Skeletal muscle tissue (tissue), 4 donors: ENCODE measurements around the gene TUB. TPM values are rescaled to one million over a fixed set of nuclear protein-coding genes. Genes with fewer than 3 reads are reported as not detected.

Source experiments
- H3K27ac ChIP-seq: one replicate; pipeline ENCODE4 v1.7.0; 2013; ENCODE audit warnings: mild to moderate bottlenecking, low read depth, low read length, inconsistent platforms
- H3K27me3 ChIP-seq, 3 donors: one replicate each; pipeline ENCODE4 v1.7.0; 2013; ENCODE audit warnings: low read length in 3 of 3; ENCODE audit not compliant: control insufficient read depth in 3 of 3, insufficient read depth in 3 of 3
- H3K36me3 ChIP-seq, 3 donors: one replicate each; pipeline ENCODE4 v1.7.0; 2013; ENCODE audit warnings: low read length in 3 of 3; ENCODE audit not compliant: control insufficient read depth in 3 of 3, insufficient read depth in 3 of 3
- H3K4me1 ChIP-seq, 3 donors: one replicate each; pipeline ENCODE4 v1.7.0; 2013; ENCODE audit warnings: low read length in 3 of 3, mild to moderate bottlenecking in 3 of 3; ENCODE audit not compliant: control insufficient read depth in 3 of 3, insufficient read depth in 3 of 3
- H3K4me3 ChIP-seq, 3 donors: one replicate each; pipeline ENCODE4 v1.7.0; 2013; ENCODE audit warnings: low read length in 3 of 3
- H3K9ac ChIP-seq, 3 donors: one replicate each; pipeline ENCODE4 v1.7.0; 2013; ENCODE audit warnings: low read length in 3 of 3, mild to moderate bottlenecking in 3 of 3, moderate library complexity in 2 of 3, low read depth in 1 of 3
- H3K9me3 ChIP-seq, 3 donors: one replicate each; pipeline ENCODE4 v1.7.0; 2013; ENCODE audit warnings: low read length in 3 of 3; ENCODE audit not compliant: control insufficient read depth in 3 of 3
- total RNA-seq: library from RNA; depleted of rRNA; stranded (reverse); fragments of >200 nt; gene quantifications from one replicate; pipeline ENCODE4 v1.2.3, GENCODE V29; 2014
- donor health status: Osteomylitis.

TUB gene
- total RNA-seq, 1 donor from 2014 or later = 8.9 TPM

- H3K9me3 ChIP-seq = no peaks in the 10 kb centered on the region
- no peak overlapping the region for H3K4me3 ChIP-seq
- H3K4me1 ChIP-seq = peaks cover under 1 to 7% (median 7%) of the 10 kb centered on the region in 3 donors
- no peaks in the 10 kb centered on the region for H3K27me3 ChIP-seq
- H3K9ac ChIP-seq = no peak overlapping the region
- no peak overlapping the region for H3K27ac ChIP-seq
- H3K36me3 ChIP-seq = peaks cover 7 to 21% (median 20%) of the 10 kb centered on the region in 3 donors
Measured at GRCh38 chr11:8102296-8102915, 21.4 kb downstream of the TUB start.

GRCh38 chr11:8102965-8103364, 22.0 kb downstream of the TUB start:
- Histone ChIP-seq H3K27ac (no peak overlapping the region), H3K27me3 (no peaks in the 10 kb centered on the region), H3K9me3 (no peaks in the 10 kb centered on the region), H3K4me1 (peaks cover 3 to 10% (median 10%) of the 10 kb centered on the region in 3 donors), H3K36me3 (peaks cover 7 to 20% (median 20%) of the 10 kb centered on the region in 3 donors), H3K4me3 (no peak overlapping the region), H3K9ac (no peak overlapping the region)

GRCh38 chr11:8103909-8104308, 22.9 kb downstream of the TUB start:
- Histone ChIP-seq H3K27ac (no peak overlapping the region), H3K4me1 (peaks cover 8 to 19% (median 16%) of the 10 kb centered on the region in 3 donors), H3K27me3 (no peaks in the 10 kb centered on the region), H3K9me3 (no peaks in the 10 kb centered on the region), H3K4me3 (no peak overlapping the region), H3K9ac (no peak overlapping the region), H3K36me3 (peaks cover 7 to 20% (median 20%) of the 10 kb centered on the region in 3 donors)

- H3K9me3 ChIP-seq = no peaks in the 10 kb centered on the region
- H3K4me1 ChIP-seq = peaks cover 9 to 26% (median 23%) of the 10 kb centered on the region in 3 donors
- H3K4me3 ChIP-seq = no peak overlapping the region
- no peak overlapping the region for H3K9ac ChIP-seq
- no peaks in the 10 kb centered on the region for H3K27me3 ChIP-seq
- H3K36me3 ChIP-seq = peaks cover 7 to 20% (median 13%) of the 10 kb centered on the region in 3 donors
- no peak overlapping the region for H3K27ac ChIP-seq
Measured at GRCh38 chr11:8105133-8105532, 24.1 kb downstream of the TUB start.

GRCh38 chr11:8105666-8106065, 24.7 kb downstream of the TUB start:
- Histone ChIP-seq H3K27ac (no peak overlapping the region), H3K4me1 (peaks cover 14 to 31% (median 29%) of the 10 kb centered on the region in 3 donors), H3K9me3 (no peaks in the 10 kb centered on the region), H3K36me3 (peaks cover 7 to 18% (median 12%) of the 10 kb centered on the region in 3 donors), H3K27me3 (no peaks in the 10 kb centered on the region), H3K4me3 (no peak overlapping the region), H3K9ac (no peak overlapping the region)

GRCh38 chr11:8106679-8107078, 25.7 kb downstream of the TUB start:
- no peak overlapping the region for H3K27ac ChIP-seq
- peaks cover 2 to 12% (median 11%) of the 10 kb centered on the region in 3 donors for H3K36me3 ChIP-seq

GRCh38 chr11:8107642-8108041, 26.6 kb downstream of the TUB start:
- H3K36me3 ChIP-seq = peaks cover 0 to 3% (median 3%) of the 10 kb centered on the region in 3 donors
- no peak overlapping the region for H3K4me3 ChIP-seq
- no peaks in the 10 kb centered on the region for H3K27me3 ChIP-seq
- H3K9ac ChIP-seq = no peak overlapping the region
- H3K27ac ChIP-seq = no peak overlapping the region
- no peaks in the 10 kb centered on the region for H3K9me3 ChIP-seq
- H3K4me1 ChIP-seq = peaks cover 16 to 37% (median 34%) of the 10 kb centered on the region in 3 donors

More at GRCh38 chr11:8106679-8107078, 25.7 kb downstream of the TUB start:
- no peaks in the 10 kb centered on the region for H3K27me3 ChIP-seq
- no peak overlapping the region for H3K4me3 ChIP-seq
- no peak overlapping the region for H3K9ac ChIP-seq
- H3K9me3 ChIP-seq = no peaks in the 10 kb centered on the region
- peaks cover 16 to 36% (median 32%) of the 10 kb centered on the region in 3 donors for H3K4me1 ChIP-seq

- Histone ChIP-seq H3K27me3 (no peaks in the 10 kb centered on the region), H3K36me3 (peaks cover 0 to 3% (median 3%) of the 10 kb centered on the region in 3 donors)
Measured at GRCh38 chr11:8108421-8108820, 27.4 kb downstream of the TUB start.

GRCh38 chr11:8109675-8110074, 28.7 kb downstream of the TUB start:
- no peak overlapping the region for H3K9ac ChIP-seq
- H3K27ac ChIP-seq = no peak overlapping the region
- peaks cover 0 to 3% (median 0%) of the 10 kb centered on the region in 3 donors for H3K36me3 ChIP-seq
- H3K4me1 ChIP-seq = peaks cover 16 to 37% (median 34%) of the 10 kb centered on the region in 3 donors
- H3K9me3 ChIP-seq = no peaks in the 10 kb centered on the region
- H3K4me3 ChIP-seq = no peak overlapping the region
- no peaks in the 10 kb centered on the region for H3K27me3 ChIP-seq

More at GRCh38 chr11:8108421-8108820, 27.4 kb downstream of the TUB start:
- Histone ChIP-seq H3K27ac (no peak overlapping the region), H3K9me3 (no peaks in the 10 kb centered on the region), H3K9ac (no peak overlapping the region), H3K4me3 (no peak overlapping the region), H3K4me1 (peaks cover 16 to 37% (median 34%) of the 10 kb centered on the region in 3 donors)

- H3K9ac ChIP-seq = no peak overlapping the region
- H3K36me3 ChIP-seq = peaks cover 0 to 3% (median 0%) of the 10 kb centered on the region in 3 donors
- H3K4me3 ChIP-seq = no peak overlapping the region
- no peak overlapping the region for H3K27ac ChIP-seq
- H3K9me3 ChIP-seq = no peaks in the 10 kb centered on the region
- H3K4me1 ChIP-seq = peaks cover 16 to 37% (median 34%) of the 10 kb centered on the region in 3 donors
- H3K27me3 ChIP-seq = no peaks in the 10 kb centered on the region
Measured at GRCh38 chr11:8110396-8110795, 29.4 kb downstream of the TUB start.
